Right cardiac atrium (tissue), 5 donors: ENCODE measurements around the gene CFAP73. TPM values are rescaled to one million over a fixed set of nuclear protein-coding genes. Genes with fewer than 3 reads are reported as not detected.
A peak's percentile ranks its signal among the peaks of the same experiment; 100 is the strongest.

ENCODE experiments used
- ATAC-seq, 2 donors: fragments of 200-7000 bp; cut with Tn5 transposase; one replicate each; pipeline versions ENCODE4 v1.8.0 to v1.9.1; 2020; ENCODE audit warnings: moderate library complexity in 2 of 2, mild to moderate bottlenecking in 1 of 2
- DNase-seq, 3 donors: peaks; one replicate each; pipeline ENCODE4 v3.0.0-alpha.2; 2020
- H3K27ac ChIP-seq: one replicate; pipeline ENCODE4 v1.5.1; 2013; ENCODE audit warnings: mild to moderate bottlenecking, low read length, control low read depth, moderate library complexity
- H3K27me3 ChIP-seq: one replicate; pipeline ENCODE4 v1.6.1; 2013; ENCODE audit not compliant: control insufficient read depth, insufficient read depth
- H3K4me1 ChIP-seq: one replicate; pipeline ENCODE4 v1.6.1; 2013; ENCODE audit warnings: low read length; ENCODE audit not compliant: control insufficient read depth, insufficient read depth
- H3K4me3 ChIP-seq: one replicate; pipeline ENCODE4 v1.5.1; 2013; ENCODE audit warnings: low read length, control low read depth
- H3K9me3 ChIP-seq: one replicate; pipeline ENCODE4 v1.6.1; 2013; ENCODE audit warnings: low read length; ENCODE audit not compliant: control insufficient read depth
- WGBS: extraction: QIAGEN DNeasy Blood & Tissue Kit; methylation state at CpG from one replicate; pipeline ENCODE4 v1.1.7; 2013; 5-methylcytosine and 5-hydroxymethylcytosine counted together
- intact Hi-C, 4 donors: fragments of 100-400 bp; cut with DNase I; formaldehyde crosslinking; loops; one replicate each; pipeline versions ENCODE4 v1.11.0 to v1.14.0; 2022 to 2023
- polyA plus RNA-seq: library from polyadenylated mRNA; stranded (reverse); fragments of 200-250 nt; gene quantifications from one replicate; pipeline ENCODE4 v1.2.3, GENCODE V29; 2013
- total RNA-seq, 4 donors: library from RNA; stranded (reverse); fragmentation: NEBNext Ultra II Directional; extraction: Animal tissue kit (Norgen Biotek cat#: 25700); gene quantifications; one replicate each; pipeline ENCODE4 v1.2.1, GENCODE V29; 2021
- donor health status: healthy with polysubstance abuse.
- donor health status: DM: no; HTN: yes; CAD: no.
- donor health status: DM: no; HTN: no; CAD: no.
- donor health status: DM: no; HTN: yes; CAD: no; lungs with severe emphysema.
- donor health status: DM: yes; HTN: yes; CAD: no.

The CFAP73 gene
- total and polyA plus RNA-seq, 5 donors, result 0.09 TPM; not detected in 4

- WGBS, result 74% methylated on average over 7 of the region's 7 CpGs
- intact Hi-C loops, result loop anchor here in 3 of 4 donors (10.0 kb wide), 3 partner anchors 88 to 228 kb away; partner anchors contain the start of gene SDSL (in 3 of the 3)
- peak; percentile 7 to 17 for ATAC-seq
- no peaks in the 10 kb centered on the region for H3K27me3 ChIP-seq
- no peaks in the 10 kb centered on the region for H3K4me1 ChIP-seq
- no peak overlapping the region for H3K4me3 ChIP-seq
- no peak for DNase-seq
- no peak overlapping the region for H3K27ac ChIP-seq
- no peaks in the 10 kb centered on the region for H3K9me3 ChIP-seq
These were observed 47.1 kb downstream of the CFAP73 start for GRCh38 chr12:113196582-113196981.

GRCh38 chr12:113196990-113197389 lies 47.5 kb downstream of the CFAP73 start:
- ATAC-seq (peak; percentile 87 to 90), DNase-seq (peak; percentile 65 to 82 (median 82))
- 12% methylated on average over 4 of the region's 4 CpGs for WGBS
- H3K27me3 ChIP-seq, result no peaks in the 10 kb centered on the region
- H3K27ac ChIP-seq, result no peak overlapping the region
- no peak overlapping the region for H3K4me3 ChIP-seq
- intact Hi-C loops, result loop anchor here in 3 of 4 donors (10.0 kb wide), 3 partner anchors 88 to 228 kb away; partner anchors contain the start of gene SDSL (in 3 of the 3)
- H3K4me1 ChIP-seq, result no peaks in the 10 kb centered on the region
- H3K9me3 ChIP-seq, result no peaks in the 10 kb centered on the region

GRCh38 chr12:113197518-113198077 lies 48.1 kb downstream of the CFAP73 start:
- no peaks in the 10 kb centered on the region for H3K9me3 ChIP-seq
- no peak for ATAC-seq
- intact Hi-C loops, result loop anchor here in 3 of 4 donors (10.0 kb wide), 3 partner anchors 87 to 227 kb away; partner anchors contain the start of gene SDSL (in 3 of the 3)
- no peak overlapping the region for H3K27ac ChIP-seq
- WGBS, result 96% methylated on average over 8 of the region's 8 CpGs
- H3K4me3 ChIP-seq, result no peak overlapping the region
- no peak for DNase-seq
- H3K4me1 ChIP-seq, result no peaks in the 10 kb centered on the region
- no peaks in the 10 kb centered on the region for H3K27me3 ChIP-seq

GRCh38 chr12:113198296-113198695 lies 48.8 kb downstream of the CFAP73 start:
- no peaks in the 10 kb centered on the region for H3K4me1 ChIP-seq
- intact Hi-C loops, result loop anchor here in 3 of 4 donors (10.0 kb wide), 3 partner anchors 87 to 227 kb away; partner anchors contain the start of gene SDSL (in 3 of the 3)
- DNase-seq, result no peak
- H3K27me3 ChIP-seq, result no peaks in the 10 kb centered on the region
- WGBS, result 69% methylated on average over 1 of the region's 1 CpG
- H3K9me3 ChIP-seq, result no peaks in the 10 kb centered on the region
- H3K27ac ChIP-seq, result no peak overlapping the region
- no peak overlapping the region for H3K4me3 ChIP-seq
- ATAC-seq, result no peak

- Histone ChIP-seq H3K9me3 (no peaks in the 10 kb centered on the region), H3K4me1 (no peaks in the 10 kb centered on the region), H3K27me3 (no peaks in the 10 kb centered on the region), H3K27ac (no peak overlapping the region), H3K4me3 (no peak overlapping the region)
- 87% methylated on average over 12 of the region's 12 CpGs for WGBS
- ATAC-seq (no peak), DNase-seq (peak in 1 of 3 donors; percentile 41)
- intact Hi-C loops, result no loop called here
These were observed 50.7 kb downstream of the CFAP73 start for GRCh38 chr12:113200021-113200797.

- WGBS, result 84% methylated on average over 14 of the region's 14 CpGs
- H3K9me3 ChIP-seq, result no peaks in the 10 kb centered on the region
- intact Hi-C loops, result no loop called here
- no peak for ATAC-seq
- H3K4me3 ChIP-seq, result no peak overlapping the region
- no peak overlapping the region for H3K27ac ChIP-seq
- H3K4me1 ChIP-seq, result no peaks in the 10 kb centered on the region
- no peaks in the 10 kb centered on the region for H3K27me3 ChIP-seq
- peak in 1 of 3 donors; percentile 42 for DNase-seq
These were observed 52.0 kb downstream of the CFAP73 start for GRCh38 chr12:113201187-113202177.

- Histone ChIP-seq H3K9me3 (no peaks in the 10 kb centered on the region), H3K4me3 (no peak overlapping the region), H3K27ac (no peak overlapping the region), H3K4me1 (no peaks in the 10 kb centered on the region), H3K27me3 (no peaks in the 10 kb centered on the region)
- intact Hi-C loops, result no loop called here
- 90% methylated on average over 4 of the region's 4 CpGs for WGBS
- no peak for ATAC-seq
- no peak for DNase-seq
These were observed 53.0 kb downstream of the CFAP73 start for GRCh38 chr12:113202300-113203075.

GRCh38 chr12:113203852-113204760 lies 54.6 kb downstream of the CFAP73 start:
- H3K4me1 ChIP-seq, result no peaks in the 10 kb centered on the region
- H3K4me3 ChIP-seq, result no peak overlapping the region
- DNase-seq, result peak in 1 of 3 donors; percentile 25
- H3K27ac ChIP-seq, result no peak overlapping the region
- intact Hi-C loops, result no loop called here
- no peaks in the 10 kb centered on the region for H3K9me3 ChIP-seq
- WGBS, result 93% methylated on average over 8 of the region's 8 CpGs
- no peaks in the 10 kb centered on the region for H3K27me3 ChIP-seq
- no peak for ATAC-seq

GRCh38 chr12:113204804-113205203 lies 55.3 kb downstream of the CFAP73 start:
- Histone ChIP-seq H3K4me3 (no peak overlapping the region), H3K27me3 (no peaks in the 10 kb centered on the region), H3K27ac (no peak overlapping the region), H3K4me1 (no peaks in the 10 kb centered on the region), H3K9me3 (no peaks in the 10 kb centered on the region)
- DNase-seq (peak in 1 of 3 donors; percentile 7), ATAC-seq (no peak)
- 56% methylated on average over 3 of the region's 3 CpGs for WGBS
- intact Hi-C loops, result no loop called here
